H1 (cell line): ENCODE results near the gene ATP11A. TPM values are rescaled to one million over a fixed set of nuclear protein-coding genes. Genes with fewer than 3 reads are reported as not detected.

Experiments used
- CTCF ChIA-PET: fragments of 300-600 bp; sonication (Branson Sonifier 250); formaldehyde crosslinking; loops from one replicate; lab custom pipeline; 2021; ENCODE audit not compliant: partially characterized antibody; lab: Charles Lee
- POLR2A ChIA-PET: fragments of 300-600 bp; sonication (Branson Sonifier 250); formaldehyde crosslinking; loops from one replicate; lab custom pipeline; 2021; ENCODE audit warnings: inconsistent platforms; ENCODE audit not compliant: partially characterized antibody; lab: Charles Lee
- DNase-seq, 2 experiments: peaks; one replicate each; pipeline versions ENCODE4 v3.0.0 to v3.0.0-alpha.2; 2010 to 2022; ENCODE audit warnings: low spot score in 2 of 2, low read depth in 1 of 2, mixed read lengths in 1 of 2
- FAIRE-seq: peaks from 2 replicates; lab custom pipeline; 2011; peaks lifted over from hg19 to GRCh38; lab: Jason Lieb, UNC
- H2AFZ ChIP-seq: 2 replicates; pipeline ENCODE4 v1.8.1; 2012; ENCODE audit warnings: low read length, inconsistent platforms
- H2AK5ac ChIP-seq: 2 replicates; pipeline ENCODE4 v1.6.1; 2013; ENCODE audit warnings: low read depth, low read length
- H2BK120ac ChIP-seq: replicated peaks from 2 replicates; pipeline ENCODE3; 2013; ENCODE audit warnings: low read depth, low read length, inconsistent platforms
- H2BK12ac ChIP-seq: 2 replicates; pipeline ENCODE4 v1.6.1; 2013; ENCODE audit warnings: low read depth, low read length
- H2BK15ac ChIP-seq: 2 replicates; pipeline ENCODE4 v1.6.1; 2013; ENCODE audit warnings: low read length
- H2BK20ac ChIP-seq: 2 replicates; pipeline ENCODE4 v1.6.1; 2013; ENCODE audit warnings: low read length
- H2BK5ac ChIP-seq: 2 replicates; pipeline ENCODE4 v1.6.1; 2013; ENCODE audit warnings: low read depth, low read length
- H3K14ac ChIP-seq: 2 replicates; pipeline ENCODE4 v1.6.1; 2013; ENCODE audit warnings: inconsistent platforms; ENCODE audit not compliant: insufficient read length
- H3K18ac ChIP-seq: 2 replicates; pipeline ENCODE4 v1.6.1; 2013; ENCODE audit warnings: low read length; ENCODE audit errors: extremely low read depth
- H3K23ac ChIP-seq: 2 replicates; pipeline ENCODE4 v1.6.1; 2013; ENCODE audit warnings: inconsistent platforms; ENCODE audit not compliant: insufficient read length
- H3K23me2 ChIP-seq: 2 replicates; pipeline ENCODE4 v1.6.1; 2013; ENCODE audit warnings: low read depth, low read length
- H3K27ac ChIP-seq: 2 replicates; pipeline ENCODE4 v1.6.1; 2011; ENCODE audit warnings: low read depth, low read length, inconsistent platforms
- H3K27me3 ChIP-seq, 4 experiments: replicated peaks in 1 of 4; 1 replicate in 1 of 4; 2 replicates in 3 of 4; pipeline versions ENCODE4 v1.6.1 to v1.8.1; 2011 to 2013; ENCODE audit warnings: low read length in 3 of 4, mild to moderate bottlenecking in 3 of 4, inconsistent platforms in 2 of 4, mixed read lengths in 2 of 4, moderate library complexity in 1 of 4; ENCODE audit not compliant: control insufficient read depth in 3 of 4, insufficient read depth in 3 of 4; ENCODE audit errors: extremely low read depth in 1 of 4
- H3K36me3 ChIP-seq, 4 experiments: 2 replicates each; pipeline versions ENCODE4 v1.6.1 to v1.8.1; 2011 to 2013; ENCODE audit warnings: mild to moderate bottlenecking in 4 of 4, low read length in 3 of 4, moderate library complexity in 2 of 4, control low read depth in 1 of 4, inconsistent platforms in 1 of 4; ENCODE audit not compliant: insufficient read depth in 4 of 4, control insufficient read depth in 2 of 4
- H3K4ac ChIP-seq: replicated peaks from 2 replicates; pipeline ENCODE3; 2013; ENCODE audit warnings: low read length, low read depth, mixed read lengths, inconsistent platforms; ENCODE audit not compliant: insufficient read length
- H3K4me1 ChIP-seq, 4 experiments: replicated peaks in 1 of 4; 1 replicate in 1 of 4; 2 replicates in 3 of 4; pipeline versions ENCODE4 v1.6.1 to v1.8.1; 2011 to 2013; ENCODE audit warnings: low read length in 3 of 4, inconsistent platforms in 2 of 4, mixed read lengths in 1 of 4; ENCODE audit not compliant: insufficient read depth in 4 of 4, control insufficient read depth in 3 of 4
- H3K4me2 ChIP-seq, 2 experiments: 2 replicates each; pipeline versions ENCODE4 v1.6.1 to v1.8.1; 2011 to 2013; ENCODE audit warnings: low read depth in 2 of 2, low read length in 2 of 2, control low read depth in 1 of 2, inconsistent platforms in 1 of 2, mild to moderate bottlenecking in 1 of 2; ENCODE audit not compliant: insufficient read depth in 1 of 2
- H3K4me3 ChIP-seq, 4 experiments: fragments of 200-600, 300-600 bp in 1 of 4; sonication (generic), shearing (Covaris generic), sonication (Bioruptor Twin) in 1 of 4; 2 replicates each; pipeline versions ENCODE4 v1.5.1 to v1.8.1; 2011 to 2016; ENCODE audit warnings: low read length in 4 of 4, low read depth in 3 of 4, control low read depth in 2 of 4, inconsistent platforms in 2 of 4, mild to moderate bottlenecking in 2 of 4, mixed read lengths in 1 of 4, moderate library complexity in 1 of 4; ENCODE audit not compliant: insufficient read depth in 2 of 4; ENCODE audit errors: extremely low read depth in 1 of 4
- H3K56ac ChIP-seq: replicated peaks from 2 replicates; pipeline ENCODE3; 2013; ENCODE audit warnings: low read depth, mild to moderate bottlenecking, mixed read lengths, low read length, inconsistent platforms; ENCODE audit not compliant: insufficient read length
- H3K79me1 ChIP-seq: 2 replicates; pipeline ENCODE4 v1.6.1; 2013; ENCODE audit warnings: low read depth, low read length, control low read depth
- H3K79me2 ChIP-seq, 2 experiments: 2 replicates each; pipeline versions ENCODE4 v1.6.1 to v1.8.1; 2012 to 2013; ENCODE audit warnings: low read length in 2 of 2, mild to moderate bottlenecking in 2 of 2, inconsistent platforms in 1 of 2; ENCODE audit not compliant: insufficient read depth in 2 of 2, control insufficient read depth in 1 of 2
- H3K9ac ChIP-seq, 4 experiments: replicated peaks in 1 of 4; 1 replicate in 1 of 4; 2 replicates in 3 of 4; pipeline versions ENCODE4 v1.6.1 to v1.8.1; 2011 to 2013; ENCODE audit warnings: low read depth in 3 of 4, low read length in 3 of 4, control low read depth in 2 of 4, mild to moderate bottlenecking in 2 of 4, moderate library complexity in 2 of 4, inconsistent platforms in 1 of 4; ENCODE audit errors: extremely low read depth in 1 of 4
- H3K9me3 ChIP-seq, 2 experiments: 2 replicates each; pipeline versions ENCODE4 v1.6.1 to v1.8.1; 2012 to 2013; ENCODE audit warnings: mild to moderate bottlenecking in 2 of 2, moderate library complexity in 2 of 2, control low read depth in 1 of 2, inconsistent platforms in 1 of 2, low read depth in 1 of 2, low read length in 1 of 2, mixed read lengths in 1 of 2; ENCODE audit not compliant: insufficient read depth in 2 of 2
- H4K20me1 ChIP-seq, 2 experiments: replicated peaks in 1 of 2; 2 replicates each; pipeline versions ENCODE3 to v1.8.1; 2011 to 2013; ENCODE audit warnings: inconsistent platforms in 2 of 2, low read length in 2 of 2, mild to moderate bottlenecking in 1 of 2; ENCODE audit not compliant: insufficient read depth in 2 of 2, control insufficient read depth in 1 of 2
- H4K5ac ChIP-seq: 2 replicates; pipeline ENCODE4 v1.6.1; 2013; ENCODE audit warnings: low read length, low read depth, mixed read lengths, inconsistent platforms; ENCODE audit not compliant: insufficient read length
- H4K8ac ChIP-seq: 2 replicates; pipeline ENCODE4 v1.8.0; 2013; ENCODE audit warnings: mild to moderate bottlenecking, moderate library complexity, low read length, inconsistent platforms; ENCODE audit not compliant: insufficient read depth; ENCODE audit errors: extremely low read depth
- H4K91ac ChIP-seq: replicated peaks from 2 replicates; pipeline ENCODE3; 2013; ENCODE audit warnings: low read length, mixed read lengths, inconsistent platforms; ENCODE audit not compliant: insufficient read length
- CBX8 ChIP-seq: fragments of 300-800, 300-1000 bp; sonication (generic); IDR thresholded peaks from 2 replicates; pipeline ENCODE4 v1.7.1; 2016; ENCODE audit warnings: low read depth, low read length, borderline replicate concordance
- CEBPB ChIP-seq: IDR thresholded peaks from 2 replicates; pipeline ENCODE4 v1.6.1; 2012; ENCODE audit warnings: low read depth, low read length
- CHD2 ChIP-seq: IDR thresholded peaks from 2 replicates; pipeline ENCODE4 v1.6.1; 2012; ENCODE audit warnings: low read length, improper control_type of control experiment
- CREB1 ChIP-seq: IDR thresholded peaks from 2 replicates; pipeline ENCODE4 v1.6.1; 2012; ENCODE audit warnings: inconsistent platforms
- FOSL1 ChIP-seq: IDR thresholded peaks from 2 replicates; pipeline ENCODE4 v1.6.1; 2011; ENCODE audit warnings: mild to moderate bottlenecking, low read depth, low read length, moderate library complexity; ENCODE audit not compliant: insufficient read depth
- MAFK ChIP-seq: IDR thresholded peaks from 2 replicates; pipeline ENCODE4 v1.6.1; 2012; ENCODE audit warnings: low read depth, mild to moderate bottlenecking, improper control_type of control experiment, low read length
- NANOG ChIP-seq: IDR thresholded peaks from 2 replicates; pipeline ENCODE4 v1.6.1; 2011; ENCODE audit warnings: low read length, low read depth, mild to moderate bottlenecking, inconsistent platforms; ENCODE audit not compliant: insufficient read depth, poor library complexity, severe bottlenecking
- POLR2A ChIP-seq, 2 experiments: IDR thresholded peaks; 1 replicate in 1 of 2; 2 replicates in 1 of 2; pipeline ENCODE4 v1.6.1; 2011; ENCODE audit warnings: low read depth in 2 of 2, low read length in 2 of 2, mild to moderate bottlenecking in 2 of 2; ENCODE audit errors: control extremely low read depth in 1 of 2
- RFX5 ChIP-seq: IDR thresholded peaks from 2 replicates; pipeline ENCODE4 v1.6.1; 2011; ENCODE audit warnings: low read depth, low read length, improper control_type of control experiment, borderline replicate concordance
- RXRA ChIP-seq: IDR thresholded peaks from 2 replicates; pipeline ENCODE4 v1.6.1; 2011; ENCODE audit warnings: low read depth, mild to moderate bottlenecking, low read length, moderate library complexity; ENCODE audit not compliant: insufficient read depth
- TEAD4 ChIP-seq: IDR thresholded peaks from 2 replicates; pipeline ENCODE4 v1.6.1; 2012; ENCODE audit warnings: low read depth, low read length, inconsistent platforms, mixed read lengths
- WGBS, 2 experiments: shearing (Covaris generic) in 1 of 2; methylation state at CpG; one replicate each; pipeline versions ENCODE4 v1.1.6 to v1.1.7; 2013 to 2015; ENCODE audit warnings: low lambda C conversion rate in 2 of 2, mixed read lengths in 2 of 2, inconsistent platforms in 1 of 2, low coverage in 1 of 2, missing lambda C conversion rate in 1 of 2; ENCODE audit not compliant: insufficient replicate concordance in 2 of 2, insufficient coverage in 1 of 2, insufficient read length in 1 of 2; ENCODE audit errors: extremely low coverage in 1 of 2, missing lambda C conversion rate in 1 of 2; 5-methylcytosine and 5-hydroxymethylcytosine counted together
- polyA plus RNA-seq, 7 experiments: library from polyadenylated mRNA; depleted of rRNA in 3 of 7; stranded (reverse) in 5 of 7; unstranded in 2 of 7; fragments of >200 nt in 5 of 7; fragments of 200-250 nt in 2 of 7; gene quantifications; 1 replicate in 5 of 7; 2 replicates in 1 of 7; 4 replicates in 1 of 7; pipeline versions ENCODE4 v1.2.1 to v1.2.3, GENCODE V29; 2011 to 2013; ENCODE audit warnings: missing spikeins in 2 of 7, mixed read lengths in 2 of 7
- total RNA-seq: library from RNA; stranded (reverse); fragmentation: NEBNext Ultra II Directional; extraction: Animal tissue kit (Norgen Biotek cat#: 25700); gene quantifications from 2 replicates; pipeline ENCODE4 v1.2.1, GENCODE V29; 2021
- TF ChIP-seq, protein P1 (sequence below): IDR thresholded peaks from 2 replicates; pipeline ENCODE4 v1.6.1; 2012; ENCODE audit warnings: inconsistent platforms
- TF ChIP-seq, protein P2 (sequence below): IDR thresholded peaks from 2 replicates; pipeline ENCODE4 v1.6.1; 2011; ENCODE audit warnings: low read depth, mild to moderate bottlenecking, low read length; ENCODE audit not compliant: insufficient read depth

ATP11A gene
- total and polyA plus RNA-seq, 2 of the 8 experiments (the other 6 are each of a cell fraction or from before 2014, with no cell fraction given) = 28.8 to 72.9 TPM

DNA sequence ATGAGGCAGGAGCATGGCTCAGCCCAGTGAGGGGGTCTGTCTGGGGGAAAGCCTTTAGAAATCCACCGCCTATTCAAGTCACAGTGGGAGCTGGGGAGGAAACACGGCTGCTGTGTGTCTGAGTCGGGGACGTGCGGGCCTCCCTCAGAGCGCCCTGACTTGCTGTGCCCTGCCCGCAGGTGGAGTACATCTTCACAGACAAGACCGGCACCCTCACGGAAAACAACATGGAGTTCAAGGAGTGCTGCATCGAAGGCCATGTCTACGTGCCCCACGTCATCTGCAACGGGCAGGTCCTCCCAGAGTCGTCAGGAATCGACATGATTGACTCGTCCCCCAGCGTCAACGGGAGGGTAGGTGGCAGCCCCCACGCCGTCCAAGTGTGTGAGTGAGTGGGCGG is 141.4 kb downstream of the ATP11A start:
- Histone ChIP-seq H2AK5ac (no peak overlapping the region), H3K27ac (no peak overlapping the region), H4K5ac (no peak overlapping the region), H2BK12ac (no peak overlapping the region), H3K4me3 (no peak overlapping the region), H3K14ac (no peak overlapping the region), H2BK20ac (no peak overlapping the region), H2AFZ (no peak overlapping the region), H2BK120ac (no peak overlapping the region), H2BK15ac (no peak overlapping the region), H4K20me1 (peaks cover 0 to 4% of the 10 kb centered on the region in 2 experiments), H3K79me2 (no peaks in the 10 kb centered on the region), H4K8ac (no peak overlapping the region), H3K18ac (no peak overlapping the region), H2BK5ac (no peak overlapping the region; the same call in 1 of the 2 replicates), H3K9me3 (no peaks in the 10 kb centered on the region), H3K79me1 (no peaks in the 10 kb centered on the region; the same call in 1 of the 2 replicates), H3K27me3 (no peaks in the 10 kb centered on the region), H3K23me2 (no peaks in the 10 kb centered on the region), H3K23ac (no peak overlapping the region), H3K36me3 (peaks cover 9 to 56% (median 49%) of the 10 kb centered on the region in 4 experiments), H3K4me1 (no peaks in the 10 kb centered on the region), H3K4ac (no peak overlapping the region), H3K9ac (no peak overlapping the region), H3K4me2 (no peak overlapping the region), H3K56ac (no peak overlapping the region), H4K91ac (no peak overlapping the region)
- POLR2A ChIA-PET = no interaction called here
- WGBS, 2 experiments = 96% methylated on average over 21 of the region's 21 CpGs; no CpG with 5 or more reads in 1 of the 2 experiments
- CTCF ChIA-PET = interaction anchor here (0.9 to 1.2 kb wide), 3 partner anchors 8 to 42 kb away, joined by 3 to 4 read pairs (median 4); no protein-coding TSS in a partner anchor
- FAIRE-seq (no peak), DNase-seq (no peak)
- TF ChIP-seq NANOG (no peak), MAFK (no peak), CREB1 (no peak), POLR2A (IDR thresholded peaks at IDR 0.05; ENCODE audit: control extremely low read depth in 1 of 2, low read depth in 2 of 2, low read length in 2 of 2) (no peak), CEBPB (no peak), TEAD4 (no peak), CHD2 (no peak), RFX5 (no peak), RXRA (no peak), FOSL1 (no peak), CBX8 (no peak)
- TF ChIP-seq, protein P1, sequence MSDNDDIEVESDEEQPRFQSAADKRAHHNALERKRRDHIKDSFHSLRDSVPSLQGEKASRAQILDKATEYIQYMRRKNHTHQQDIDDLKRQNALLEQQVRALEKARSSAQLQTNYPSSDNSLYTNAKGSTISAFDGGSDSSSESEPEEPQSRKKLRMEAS = no peak
- TF ChIP-seq, protein P2, sequence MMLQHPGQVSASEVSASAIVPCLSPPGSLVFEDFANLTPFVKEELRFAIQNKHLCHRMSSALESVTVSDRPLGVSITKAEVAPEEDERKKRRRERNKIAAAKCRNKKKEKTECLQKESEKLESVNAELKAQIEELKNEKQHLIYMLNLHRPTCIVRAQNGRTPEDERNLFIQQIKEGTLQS = no peak
